KOPT-K1 (cell line): ENCODE data around the gene MCM3AP.
A peak's percentile ranks its signal among the peaks of the same experiment; 100 is the strongest.

Experiments
- H3K27ac ChIP-seq: fragments of 200-600 bp; sonication (generic); 2 replicates; pipeline ENCODE4 v1.5.1; 2016; ENCODE audit warnings: antibody characterized with exemption, mild to moderate bottlenecking, low read depth, low read length; ENCODE audit not compliant: poor library complexity, severe bottlenecking
- H3K36me3 ChIP-seq: fragments of 200-600 bp; sonication (generic); 2 replicates; pipeline ENCODE4 v1.5.1; 2017; ENCODE audit warnings: antibody characterized with exemption, mild to moderate bottlenecking, low read length, moderate library complexity; ENCODE audit not compliant: insufficient read depth
- H3K9me3 ChIP-seq: fragments of 200-600 bp; sonication (generic); 2 replicates; pipeline ENCODE4 v1.5.1; 2017; ENCODE audit warnings: antibody characterized with exemption, low read length, mild to moderate bottlenecking; ENCODE audit not compliant: insufficient read depth, poor library complexity, severe bottlenecking

MCM3AP gene

GRCh38 chr21:46266946-46267345 lies 18.5 kb downstream of the MCM3AP start:
- Histone ChIP-seq H3K27ac (no peak overlapping the region), H3K36me3 (peaks cover 90% of the 10 kb centered on the region)

GRCh38 chr21:46265736-46266525 lies 19.5 kb downstream of the MCM3AP start:
- H3K27ac ChIP-seq, result no peak overlapping the region
- peaks cover 89% of the 10 kb centered on the region for H3K36me3 ChIP-seq

More at GRCh38 chr21:46266946-46267345, 18.5 kb downstream of the MCM3AP start:
- no peaks in the 10 kb centered on the region for H3K9me3 ChIP-seq

GRCh38 chr21:46264690-46265144 lies 20.7 kb downstream of the MCM3AP start:
- no peaks in the 10 kb centered on the region for H3K9me3 ChIP-seq
- no peak overlapping the region for H3K27ac ChIP-seq
- peaks cover 89% of the 10 kb centered on the region for H3K36me3 ChIP-seq

More at GRCh38 chr21:46265736-46266525, 19.5 kb downstream of the MCM3AP start:
- H3K9me3 ChIP-seq, result no peaks in the 10 kb centered on the region

DNA sequence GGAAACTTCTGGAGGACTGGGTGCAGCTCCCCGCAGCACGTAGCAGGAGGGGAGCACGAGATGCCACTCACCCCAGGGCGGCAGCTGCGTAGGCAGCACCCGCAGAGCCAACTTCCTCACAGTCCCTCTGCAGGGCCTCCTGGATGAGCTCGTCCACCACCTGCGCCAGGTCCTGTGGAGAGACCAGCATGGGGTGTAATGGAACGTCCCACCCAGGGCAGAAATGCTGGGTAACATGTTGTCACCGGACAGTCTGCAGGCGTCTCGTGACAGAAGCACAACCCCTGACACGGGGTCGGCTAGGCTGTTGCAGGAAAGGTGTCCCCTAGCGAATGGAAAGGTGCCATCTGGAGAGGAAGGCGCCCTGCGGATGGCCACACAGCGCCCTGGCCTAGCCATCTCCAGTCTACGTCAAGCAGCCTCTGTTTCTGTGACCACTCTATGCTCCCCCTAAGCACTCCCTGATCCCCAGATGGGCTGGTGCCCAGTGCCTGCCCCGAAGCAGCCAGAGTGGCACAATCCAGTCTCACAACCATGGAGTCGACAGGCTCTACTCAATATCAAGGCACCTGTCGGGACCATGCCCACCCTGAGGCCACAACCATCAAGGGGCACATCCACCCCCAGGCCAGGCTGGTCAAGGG lies 21.2 kb downstream of the MCM3AP start:
- Histone ChIP-seq H3K27ac (no peak overlapping the region), H3K36me3 (peaks cover 89% of the 10 kb centered on the region), H3K9me3 (no peaks in the 10 kb centered on the region)

DNA sequence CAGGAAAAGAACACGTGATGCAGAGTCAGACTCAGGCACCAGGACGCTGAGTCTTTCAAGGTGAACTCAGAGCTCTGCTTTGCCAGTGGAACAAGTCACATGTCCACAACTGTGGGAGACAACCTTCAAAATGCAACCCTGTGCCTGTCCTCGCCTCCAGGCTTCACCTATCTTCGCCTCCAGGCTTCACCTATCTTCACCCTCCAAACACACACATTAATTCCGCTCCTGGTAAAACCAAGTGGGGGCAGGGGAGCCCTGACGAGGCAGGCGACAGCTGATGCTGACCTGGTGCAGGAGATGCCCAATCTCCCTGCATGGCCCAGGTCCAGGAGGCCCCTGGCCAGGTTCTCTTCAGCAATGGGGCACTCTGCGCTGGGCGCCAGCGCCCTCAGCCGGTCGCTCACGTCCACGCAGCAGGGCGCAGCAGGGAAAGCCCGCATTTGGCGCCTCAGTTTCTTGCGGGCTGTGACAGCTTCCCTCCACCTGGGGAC lies 28.9 kb downstream of the MCM3AP start:
- Histone ChIP-seq H3K9me3 (no peaks in the 10 kb centered on the region), H3K36me3 (peaks cover 94% of the 10 kb centered on the region), H3K27ac (no peak overlapping the region)

GRCh38 chr21:46255758-46256337 lies 29.6 kb downstream of the MCM3AP start:
- Histone ChIP-seq H3K27ac (peak overlapping the region; percentile 71), H3K9me3 (no peaks in the 10 kb centered on the region), H3K36me3 (peaks cover 94% of the 10 kb centered on the region)

DNA sequence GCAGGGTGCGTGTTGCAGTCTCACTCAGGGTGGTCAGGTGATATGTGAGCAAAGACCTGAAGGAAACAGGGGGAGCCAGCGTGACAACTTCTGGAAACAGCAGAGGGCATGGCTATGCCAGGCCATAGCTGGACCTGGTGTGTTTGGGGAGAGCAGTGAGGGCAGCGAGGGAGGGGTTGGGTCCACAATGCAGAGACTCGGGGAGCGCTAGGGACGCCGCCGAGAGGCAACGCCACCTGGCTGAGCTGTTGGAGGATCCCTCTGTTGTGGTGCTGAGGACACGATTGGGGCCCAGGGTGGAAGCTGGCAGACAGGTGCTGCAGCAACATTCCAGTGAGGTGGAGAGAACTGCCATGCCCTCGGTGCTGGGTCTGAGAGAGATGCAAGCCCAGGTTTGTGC lies 30.2 kb downstream of the MCM3AP start:
- peaks cover 94% of the 10 kb centered on the region for H3K36me3 ChIP-seq
- no peaks in the 10 kb centered on the region for H3K9me3 ChIP-seq
- peak overlapping the region; percentile 71 for H3K27ac ChIP-seq

- Histone ChIP-seq H3K36me3 (peaks cover 94% of the 10 kb centered on the region), H3K9me3 (no peaks in the 10 kb centered on the region), H3K27ac (peak overlapping the region; percentile 71)
These were observed 31.0 kb downstream of the MCM3AP start for GRCh38 chr21:46254208-46254975.

DNA sequence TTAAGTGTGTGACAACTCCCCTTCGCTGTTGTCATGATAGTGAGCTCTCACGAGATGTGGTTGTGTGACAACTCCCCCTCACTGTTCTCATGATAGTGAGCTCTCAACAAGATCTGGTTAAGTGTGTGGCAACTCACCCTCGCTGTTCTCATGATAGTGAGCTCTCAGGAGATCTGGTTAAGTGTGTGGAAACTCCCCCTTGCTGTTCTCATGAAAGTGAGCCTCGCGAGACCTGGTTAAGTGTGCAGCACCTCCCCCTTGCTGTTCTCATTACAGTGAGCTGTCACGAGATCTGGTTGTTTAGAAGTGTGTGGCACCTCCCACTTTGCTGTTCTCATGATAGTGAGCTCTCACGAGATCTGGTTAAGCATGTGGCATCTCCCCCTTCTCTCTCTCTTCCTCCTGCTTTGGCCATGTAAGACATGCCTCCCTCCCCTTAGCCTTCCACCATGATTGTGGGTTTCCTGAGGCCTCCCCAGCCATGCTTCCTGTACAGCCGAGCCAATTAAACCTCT lies 31.7 kb downstream of the MCM3AP start:
- H3K9me3 ChIP-seq, result no peaks in the 10 kb centered on the region
- peaks cover 94% of the 10 kb centered on the region for H3K36me3 ChIP-seq
- H3K27ac ChIP-seq, result peak overlapping the region; percentile 71

DNA sequence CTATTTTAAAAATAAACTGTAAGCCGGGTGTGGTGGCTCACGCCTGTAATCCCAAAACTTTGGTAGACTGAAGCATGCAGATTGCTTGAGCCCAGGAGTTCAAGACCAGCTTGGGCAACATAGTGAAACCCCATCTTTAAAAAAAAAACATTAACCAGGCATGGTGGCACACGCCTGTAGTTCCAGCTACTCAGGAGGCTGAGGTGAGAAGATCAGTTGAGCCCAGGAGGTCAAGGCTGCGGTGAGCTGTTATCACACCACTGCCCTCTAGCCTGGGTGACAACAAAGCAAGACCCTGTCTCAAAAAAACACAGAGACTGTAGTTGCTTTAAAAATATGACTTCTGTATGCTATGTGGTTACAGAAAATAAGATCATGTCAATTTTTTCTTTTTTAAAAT lies 32.6 kb downstream of the MCM3AP start:
- Histone ChIP-seq H3K9me3 (no peaks in the 10 kb centered on the region), H3K27ac (no peak overlapping the region), H3K36me3 (peaks cover 94% of the 10 kb centered on the region)

- H3K36me3 ChIP-seq, result peaks cover 97% of the 10 kb centered on the region
- H3K9me3 ChIP-seq, result no peaks in the 10 kb centered on the region
- H3K27ac ChIP-seq, result peak overlapping the region; percentile 14
These were observed 35.2 kb downstream of the MCM3AP start for GRCh38 chr21:46250146-46250725.

DNA sequence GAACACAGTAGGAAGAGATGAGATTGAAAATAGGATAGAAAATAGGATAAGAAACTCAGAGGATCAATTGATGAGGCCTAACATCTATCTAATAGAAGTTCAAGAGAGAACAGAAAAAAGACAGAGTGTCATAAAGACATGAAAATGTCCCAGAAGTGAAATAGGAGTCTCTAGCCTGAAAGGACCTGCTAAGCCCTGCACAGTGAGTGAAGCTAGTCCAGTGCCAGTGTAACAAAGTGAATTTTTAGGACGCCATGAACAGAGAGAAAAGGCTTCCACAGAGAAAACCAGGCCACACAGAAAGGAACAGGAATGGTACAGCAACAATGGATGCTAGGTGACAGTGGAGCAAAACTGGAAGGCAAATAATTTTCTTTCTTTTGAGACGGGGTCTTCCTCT lies 36.6 kb downstream of the MCM3AP start:
- Histone ChIP-seq H3K9me3 (no peaks in the 10 kb centered on the region), H3K36me3 (peaks cover 97% of the 10 kb centered on the region), H3K27ac (no peak overlapping the region)

GRCh38 chr21:46248422-46248782 lies 37.0 kb downstream of the MCM3AP start:
- Histone ChIP-seq H3K36me3 (peaks cover 97% of the 10 kb centered on the region), H3K9me3 (no peaks in the 10 kb centered on the region), H3K27ac (no peak overlapping the region)

DNA sequence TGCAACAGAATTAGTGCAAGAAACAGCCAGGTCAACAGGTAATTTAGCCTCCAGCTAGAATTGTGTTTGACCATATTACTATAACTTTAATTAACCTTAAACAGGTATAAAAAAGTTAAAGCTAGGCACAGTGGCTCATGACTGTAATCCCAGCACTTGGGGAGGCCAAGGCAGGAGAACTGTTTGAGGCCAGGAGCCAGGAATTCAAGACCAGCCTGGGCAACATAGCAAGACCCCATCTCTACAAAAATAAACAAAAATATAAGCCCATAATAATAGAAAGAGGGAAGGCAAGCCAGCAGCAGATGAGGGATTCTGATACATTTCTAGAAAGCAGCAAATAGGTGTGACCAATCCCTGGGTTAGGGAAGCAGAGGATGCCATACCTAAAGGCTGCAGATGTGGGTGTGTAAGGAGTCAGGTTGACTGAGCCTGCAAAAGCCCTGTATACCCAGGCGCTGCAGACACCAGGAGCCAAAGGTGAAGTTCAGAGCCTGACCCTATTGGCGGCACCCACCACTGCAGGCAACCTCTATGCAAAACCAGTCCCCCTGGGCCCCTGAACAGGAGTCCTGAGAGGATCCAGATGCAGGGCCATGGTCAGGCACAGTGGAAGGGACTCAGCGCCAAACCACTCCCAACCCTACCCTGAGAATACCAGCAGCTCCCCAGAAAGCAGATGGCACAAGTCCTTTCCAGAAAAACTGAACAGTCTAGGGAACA lies 37.6 kb downstream of the MCM3AP start:
- Histone ChIP-seq H3K27ac (no peak overlapping the region), H3K9me3 (no peaks in the 10 kb centered on the region), H3K36me3 (peaks cover 97% of the 10 kb centered on the region)
